A549 (cell line): ENCODE data around the gene CHPF.

ENCODE experiments used
- EP300 ChIP-seq, 2 experiments: fragments of >200 bp; sonication (Bioruptor Twin); formaldehyde crosslinking; IDR thresholded peaks; 2 replicates in 1 of 2; 3 replicates in 1 of 2; pipeline ENCODE4 v1.6.1; 2016 to 2017
- JUN ChIP-seq, 2 experiments: fragments of >200 bp; sonication (Bioruptor Twin); formaldehyde crosslinking; IDR thresholded peaks; 2 replicates in 1 of 2; 3 replicates in 1 of 2; pipeline ENCODE4 v1.6.1; 2016 to 2017

GRCh38 chr2:219496825-219497494 is 46.6 kb downstream of the CHPF start:
- TF ChIP-seq JUN (IDR thresholded peaks at IDR 0.05) (no peak), EP300 (IDR thresholded peaks at IDR 0.05) (no peak)
